Body of pancreas (tissue), 4 donors: ENCODE results near the gene SKAP1.

Experiments used
- POLR2A ChIP-seq, 3 donors: fragments of 450-650 bp; IDR thresholded peaks; one replicate each; pipeline ENCODE4 v1.6.1; 2016; ENCODE audit warnings: antibody characterized with exemption in 3 of 3, mild to moderate bottlenecking in 2 of 3
- TF ChIP-seq, protein P1 (sequence below), 7 experiments: fragments of 450-650 bp in 4 of 7; fragments of 200-600 bp in 3 of 7; sonication (generic) in 3 of 7; IDR thresholded peaks; one replicate each; pipeline ENCODE4 v1.5.1; 2016 to 2019; ENCODE audit warnings: antibody characterized with exemption in 7 of 7

DNA sequence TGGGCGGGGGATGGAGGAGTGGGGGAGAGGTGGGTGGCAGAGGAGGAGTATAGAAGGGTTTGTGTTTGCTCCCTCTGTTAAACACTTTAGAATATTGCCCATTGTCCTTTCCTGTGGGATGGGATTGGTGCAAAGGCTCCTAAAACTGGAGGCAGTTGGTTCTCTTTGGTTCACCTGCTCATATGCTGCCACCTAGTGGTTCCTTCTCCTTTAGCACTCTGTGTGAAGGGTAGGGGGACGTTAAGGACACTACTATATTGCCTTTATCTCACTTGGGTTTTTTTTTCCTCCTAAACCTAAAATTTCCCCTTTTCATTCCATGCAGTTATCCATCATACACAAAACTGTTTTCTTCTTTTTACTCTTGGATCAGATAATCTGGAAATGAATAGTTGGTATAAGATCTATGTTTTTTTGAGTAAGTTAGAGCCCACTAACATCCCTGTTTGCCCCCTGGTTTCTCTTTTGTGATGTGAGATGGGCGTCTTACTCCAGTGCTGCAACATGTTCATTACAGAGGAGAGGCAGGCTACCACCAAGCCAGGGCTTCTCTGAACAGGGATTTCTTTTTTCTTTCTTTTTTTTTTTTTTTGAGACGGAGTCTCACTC is 298.7 kb downstream of the SKAP1 start:
- TF ChIP-seq, protein P1, sequence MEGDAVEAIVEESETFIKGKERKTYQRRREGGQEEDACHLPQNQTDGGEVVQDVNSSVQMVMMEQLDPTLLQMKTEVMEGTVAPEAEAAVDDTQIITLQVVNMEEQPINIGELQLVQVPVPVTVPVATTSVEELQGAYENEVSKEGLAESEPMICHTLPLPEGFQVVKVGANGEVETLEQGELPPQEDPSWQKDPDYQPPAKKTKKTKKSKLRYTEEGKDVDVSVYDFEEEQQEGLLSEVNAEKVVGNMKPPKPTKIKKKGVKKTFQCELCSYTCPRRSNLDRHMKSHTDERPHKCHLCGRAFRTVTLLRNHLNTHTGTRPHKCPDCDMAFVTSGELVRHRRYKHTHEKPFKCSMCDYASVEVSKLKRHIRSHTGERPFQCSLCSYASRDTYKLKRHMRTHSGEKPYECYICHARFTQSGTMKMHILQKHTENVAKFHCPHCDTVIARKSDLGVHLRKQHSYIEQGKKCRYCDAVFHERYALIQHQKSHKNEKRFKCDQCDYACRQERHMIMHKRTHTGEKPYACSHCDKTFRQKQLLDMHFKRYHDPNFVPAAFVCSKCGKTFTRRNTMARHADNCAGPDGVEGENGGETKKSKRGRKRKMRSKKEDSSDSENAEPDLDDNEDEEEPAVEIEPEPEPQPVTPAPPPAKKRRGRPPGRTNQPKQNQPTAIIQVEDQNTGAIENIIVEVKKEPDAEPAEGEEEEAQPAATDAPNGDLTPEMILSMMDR (IDR thresholded peaks at IDR 0.05), result peak; percentile 78 to 88 (median 79)
- TF ChIP-seq POLR2A (IDR thresholded peaks at IDR 0.05), result no peak
